Upper lobe of left lung (tissue), 4 donors: ENCODE results near the gene SHISA2.

Experiments
- CTCF ChIP-seq, 6 experiments: fragments of 450-650 bp in 4 of 6; fragments of 200-600 bp in 2 of 6; sonication (generic) in 2 of 6; IDR thresholded peaks; one replicate each; pipeline ENCODE4 v1.5.1; 2016 to 2019; ENCODE audit warnings: antibody characterized with exemption in 6 of 6
- EP300 ChIP-seq, 4 donors: sonication (generic); formaldehyde crosslinking; IDR thresholded peaks; one replicate each; pipeline ENCODE4 v1.5.1; 2017; ENCODE audit warnings: antibody characterized with exemption in 4 of 4, control low read depth in 2 of 4

- TF ChIP-seq EP300 (IDR thresholded peaks at IDR 0.05) (no peak), CTCF (IDR thresholded peaks at IDR 0.05) (no peak)
Measured at GRCh38 chr13:26074706-26075105, 22.9 kb upstream of the SHISA2 start.
